Endothelial cell of umbilical vein (primary cell): ENCODE data around the gene TSPAN9. TPM values are rescaled to one million over a fixed set of nuclear protein-coding genes. Genes with fewer than 3 reads are reported as not detected.

ENCODE experiments used
- BruUV-seq: library from RNA; stranded (reverse); fragments of 400-500 nt; replicated peaks from 2 replicates; lab custom pipeline; 2021; lab: Mats Ljungman, UMichigan
- CTCF ChIA-PET: fragments of 300-600, 350-600 bp; sonication (Branson Sonifier 250); formaldehyde crosslinking; loops from one replicate; lab custom pipeline; 2021; ENCODE audit warnings: antibody characterized with exemption, inconsistent platforms; lab: Charles Lee
- POLR2A ChIA-PET: fragments of 300-600, 350-600 bp; sonication (Branson Sonifier 250); formaldehyde crosslinking; loops from one replicate; lab custom pipeline; 2021; ENCODE audit warnings: antibody characterized with exemption, inconsistent platforms; lab: Charles Lee
- DNase-seq: peaks from one replicate; pipeline ENCODE4 v3.0.0-alpha.2; 2011; ENCODE audit warnings: low read depth, low spot score
- FAIRE-seq: peaks from 2 replicates; lab custom pipeline; 2011; peaks lifted over from hg19 to GRCh38; lab: Jason Lieb, UNC
- H2AFZ ChIP-seq: 2 replicates; pipeline ENCODE4 v1.6.0; 2012; ENCODE audit warnings: low read depth, low read length, control low read depth, inconsistent platforms
- H3K27ac ChIP-seq: 2 replicates; pipeline ENCODE4 v1.5.1; 2011; ENCODE audit warnings: low read depth, mild to moderate bottlenecking, control low read depth, low read length, moderate library complexity; ENCODE audit not compliant: insufficient read depth
- H3K27me3 ChIP-seq, 2 experiments: 2 replicates each; pipeline versions ENCODE4 v1.6.0 to v1.6.1; 2011; ENCODE audit warnings: low read length in 2 of 2, mixed read lengths in 1 of 2; ENCODE audit not compliant: control insufficient read depth in 2 of 2, insufficient read depth in 2 of 2
- H3K36me3 ChIP-seq, 2 experiments: 2 replicates in 1 of 2; 3 replicates in 1 of 2; pipeline ENCODE4 v1.5.1; 2011; ENCODE audit warnings: low read length in 2 of 2, mild to moderate bottlenecking in 1 of 2, moderate library complexity in 1 of 2; ENCODE audit not compliant: control insufficient read depth in 2 of 2, insufficient read depth in 2 of 2; ENCODE audit errors: extremely low read depth in 1 of 2
- H3K4me1 ChIP-seq: 3 replicates; pipeline ENCODE4 v1.5.1; 2011; ENCODE audit warnings: mild to moderate bottlenecking, low read length; ENCODE audit not compliant: control insufficient read depth, insufficient read depth; ENCODE audit errors: extremely low read depth
- H3K4me2 ChIP-seq: 2 replicates; pipeline ENCODE4 v1.6.1; 2011; ENCODE audit warnings: low read length, control low read depth, mixed read lengths; ENCODE audit not compliant: insufficient read depth
- H3K4me3 ChIP-seq, 3 experiments: fragments of 200-600 bp in 1 of 3; sonication (generic), shearing (Covaris generic) in 1 of 3; replicated peaks in 1 of 3; 2 replicates each; pipeline ENCODE4 v1.5.1; 2011 to 2016; ENCODE audit warnings: control low read depth in 3 of 3, low read length in 3 of 3, mild to moderate bottlenecking in 2 of 3, inconsistent platforms in 1 of 3, low read depth in 1 of 3, moderate library complexity in 1 of 3; ENCODE audit not compliant: insufficient read depth in 1 of 3
- H3K79me2 ChIP-seq: 2 replicates; pipeline ENCODE4 v1.6.0; 2012; ENCODE audit warnings: low read length, inconsistent platforms; ENCODE audit not compliant: control insufficient read depth, insufficient read depth
- H3K9ac ChIP-seq: replicated peaks from 2 replicates; pipeline ENCODE3; 2011; ENCODE audit warnings: low read length, control low read depth; ENCODE audit not compliant: insufficient read depth; ENCODE audit errors: extremely low read depth
- H3K9me1 ChIP-seq: replicated peaks from 3 replicates; pipeline ENCODE4 v1.6.0; 2011; ENCODE audit warnings: mild to moderate bottlenecking, low read length; ENCODE audit not compliant: control insufficient read depth, insufficient read depth; ENCODE audit errors: extremely low read depth
- H3K9me3 ChIP-seq: replicated peaks from 2 replicates; pipeline ENCODE4 v1.5.1; 2012; ENCODE audit warnings: low read length, inconsistent platforms; ENCODE audit not compliant: control insufficient read depth, insufficient read depth
- H4K20me1 ChIP-seq: replicated peaks from 2 replicates; pipeline ENCODE3; 2011; ENCODE audit warnings: mild to moderate bottlenecking, low read length; ENCODE audit not compliant: control insufficient read depth, insufficient read depth; ENCODE audit errors: extremely low read depth
- EZH2 ChIP-seq: IDR thresholded peaks from 2 replicates; pipeline ENCODE4 v1.6.1; 2012; ENCODE audit warnings: borderline replicate concordance, low read depth, mild to moderate bottlenecking, moderate library complexity, low read length, inconsistent platforms; ENCODE audit not compliant: severe bottlenecking
- FOS ChIP-seq: IDR thresholded peaks from 2 replicates; pipeline ENCODE4 v1.6.1; 2011; ENCODE audit warnings: mild to moderate bottlenecking, low read length, moderate library complexity, borderline replicate concordance; ENCODE audit not compliant: insufficient read depth
- GATA2 ChIP-seq: IDR thresholded peaks from 2 replicates; pipeline ENCODE4 v1.7.0; 2011; ENCODE audit warnings: low read depth, mild to moderate bottlenecking, moderate library complexity, mixed read lengths, low read length; ENCODE audit not compliant: insufficient read length, insufficient read depth
- JUN ChIP-seq: IDR thresholded peaks from 2 replicates; pipeline ENCODE4 v1.6.1; 2011; ENCODE audit warnings: borderline replicate concordance, low read depth; ENCODE audit not compliant: insufficient read length, insufficient read depth
- MAX ChIP-seq: IDR thresholded peaks from 2 replicates; pipeline ENCODE4 v1.6.1; 2011; ENCODE audit not compliant: insufficient read depth, insufficient read length
- MYC ChIP-seq: IDR thresholded peaks from one replicate; pipeline ENCODE4 v1.6.1; 2011; ENCODE audit warnings: mild to moderate bottlenecking, low read depth, low read length
- POLR2A ChIP-seq: IDR thresholded peaks from 2 replicates; pipeline ENCODE4 v1.6.1; 2012; ENCODE audit warnings: low read depth, mild to moderate bottlenecking, control low read depth, low read length
- POLR2AphosphoS5 ChIP-seq: IDR thresholded peaks from 2 replicates; pipeline ENCODE4 v1.6.1; 2012; ENCODE audit warnings: low read depth, mild to moderate bottlenecking, control low read depth, low read length, moderate library complexity; ENCODE audit not compliant: insufficient read depth
- dilution Hi-C: fragments of 300-500 bp; cut with MboI; formaldehyde crosslinking; loops from one replicate; pipeline ENCODE4 v1.15.0; 2019; ENCODE audit warnings: low sequenced_read_pairs; ENCODE audit not compliant: extremely low pct_ligation_motif_present
- intact Hi-C: fragments of 100-400 bp; cut with micrococcal nuclease; formaldehyde crosslinking; loops from one replicate; pipeline ENCODE4 v1.10.0; 2022
- polyA plus RNA-seq, 4 experiments: library from polyadenylated mRNA; depleted of rRNA in 3 of 4; stranded (reverse) in 3 of 4; unstranded in 1 of 4; fragments of >200 nt; gene quantifications; 2 replicates each; pipeline versions ENCODE4 v1.2.1 to v1.2.3, GENCODE V29; 2011 to 2012; ENCODE audit warnings: missing spikeins in 1 of 4
- total RNA-seq: library from RNA; stranded (reverse); gene quantifications from 2 replicates; pipeline ENCODE4 v1.2.3, GENCODE V29; 2021
- TF ChIP-seq, protein P1 (sequence below), 2 donors: IDR thresholded peaks; 1 replicate in 1 of 2; 2 replicates in 1 of 2; pipeline ENCODE4 v1.5.1; 2011; ENCODE audit warnings: low read length in 2 of 2, mild to moderate bottlenecking in 2 of 2, moderate library complexity in 2 of 2, control low read depth in 1 of 2, inconsistent platforms in 1 of 2, low read depth in 1 of 2; ENCODE audit not compliant: insufficient read depth in 1 of 2; ENCODE audit errors: extremely low read depth in 1 of 2

Gene TSPAN9
- total and polyA plus RNA-seq, 2 donors (not counting 3 experiments of a cell fraction or from before 2014, with no cell fraction given), result 43.3 to 66.8 TPM

DNA sequence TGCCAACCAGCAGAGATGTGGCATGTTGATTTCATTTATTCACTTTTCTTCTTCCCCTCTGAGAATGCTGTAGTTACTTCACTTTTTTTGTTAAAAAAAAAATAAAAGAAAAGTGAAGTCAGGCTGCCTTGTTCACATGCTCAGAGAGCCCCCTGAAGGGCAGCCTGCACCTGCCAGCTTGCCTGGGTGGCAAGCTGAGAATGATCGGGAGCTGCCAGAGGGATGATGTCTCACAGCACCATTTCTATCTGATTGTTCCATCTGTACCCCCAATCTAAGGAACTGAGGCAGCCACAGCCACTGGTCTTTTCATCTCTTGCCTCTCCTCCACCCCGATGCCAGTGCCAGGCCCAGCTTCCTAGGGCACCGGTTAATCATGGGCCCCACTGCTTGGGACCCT, 118.2 kb downstream of the TSPAN9 start:
- peaks cover 7% of the 10 kb centered on the region for H3K4me1 ChIP-seq
- H3K27me3 ChIP-seq, result peaks cover 0 to under 1% of the 10 kb centered on the region in 2 experiments
- H3K4me2 ChIP-seq, result no peak overlapping the region
- no peaks in the 10 kb centered on the region for H3K9me3 ChIP-seq
- H3K36me3 ChIP-seq, result no peaks in the 10 kb centered on the region
- H3K9ac ChIP-seq, result no peak overlapping the region
- no peaks in the 10 kb centered on the region for H3K79me2 ChIP-seq
- H3K9me1 ChIP-seq, result no peaks in the 10 kb centered on the region
- no peak overlapping the region for H2AFZ ChIP-seq
- intact Hi-C loops (no loop called here), dilution Hi-C loops (no loop called here)
- DNase-seq (no peak), FAIRE-seq (no peak)
- TF ChIP-seq GATA2 (no peak), POLR2AphosphoS5 (no peak), MAX (no peak), MYC (no peak), EZH2 (no peak), POLR2A (no peak), FOS (no peak), JUN (no peak)
- TF ChIP-seq, protein P1, sequence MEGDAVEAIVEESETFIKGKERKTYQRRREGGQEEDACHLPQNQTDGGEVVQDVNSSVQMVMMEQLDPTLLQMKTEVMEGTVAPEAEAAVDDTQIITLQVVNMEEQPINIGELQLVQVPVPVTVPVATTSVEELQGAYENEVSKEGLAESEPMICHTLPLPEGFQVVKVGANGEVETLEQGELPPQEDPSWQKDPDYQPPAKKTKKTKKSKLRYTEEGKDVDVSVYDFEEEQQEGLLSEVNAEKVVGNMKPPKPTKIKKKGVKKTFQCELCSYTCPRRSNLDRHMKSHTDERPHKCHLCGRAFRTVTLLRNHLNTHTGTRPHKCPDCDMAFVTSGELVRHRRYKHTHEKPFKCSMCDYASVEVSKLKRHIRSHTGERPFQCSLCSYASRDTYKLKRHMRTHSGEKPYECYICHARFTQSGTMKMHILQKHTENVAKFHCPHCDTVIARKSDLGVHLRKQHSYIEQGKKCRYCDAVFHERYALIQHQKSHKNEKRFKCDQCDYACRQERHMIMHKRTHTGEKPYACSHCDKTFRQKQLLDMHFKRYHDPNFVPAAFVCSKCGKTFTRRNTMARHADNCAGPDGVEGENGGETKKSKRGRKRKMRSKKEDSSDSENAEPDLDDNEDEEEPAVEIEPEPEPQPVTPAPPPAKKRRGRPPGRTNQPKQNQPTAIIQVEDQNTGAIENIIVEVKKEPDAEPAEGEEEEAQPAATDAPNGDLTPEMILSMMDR (IDR thresholded peaks at IDR 0.05; ENCODE audit: extremely low read depth in 1 of 2, insufficient read depth in 1 of 2, low read depth in 1 of 2, low read length in 2 of 2), result no peak
- H3K4me3 ChIP-seq, result no peak overlapping the region
- BruUV-seq, result no TSS peak
- H3K27ac ChIP-seq, result no peak overlapping the region
- ChIA-PET POLR2A (no interaction called here), CTCF (interaction anchor here (0.8 to 2.9 kb wide), 10 partner anchors 9 to 122 kb away, joined by 3 to 9 read pairs (median 3); no protein-coding TSS in a partner anchor)
- no peaks in the 10 kb centered on the region for H4K20me1 ChIP-seq
